ENCODE measurements around the gene CD300LG. TPM values are rescaled to one million over a fixed set of nuclear protein-coding genes. Genes with fewer than 3 reads are reported as not detected.

CD300LG gene
- total RNA-seq, 1 donor from 2014 or later: not detected

DNA sequence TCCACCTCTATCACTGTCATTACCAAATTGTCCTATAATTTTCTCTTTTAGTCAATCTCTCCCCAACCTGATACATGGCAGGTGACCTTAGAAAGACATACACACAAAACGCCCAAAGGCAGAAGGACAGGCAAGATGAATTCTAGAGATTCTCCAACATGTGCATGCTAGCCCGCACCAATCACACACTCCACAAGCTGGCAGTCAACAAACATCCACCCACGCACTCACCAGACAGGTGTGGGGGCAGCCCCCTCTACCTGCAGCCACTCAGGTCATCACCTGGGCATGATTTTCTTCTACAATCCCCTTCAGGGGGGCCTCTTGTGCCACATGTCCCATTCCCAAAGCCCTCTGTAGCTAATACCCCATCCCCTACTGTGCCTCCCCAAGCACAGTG is 50.9 kb downstream of the CD300LG start:
- FAIRE-seq: peak; percentile 70
- peak; percentile 77 for DNase-seq (ENCODE audit: low read depth)
- TF ChIP-seq, protein P1, sequence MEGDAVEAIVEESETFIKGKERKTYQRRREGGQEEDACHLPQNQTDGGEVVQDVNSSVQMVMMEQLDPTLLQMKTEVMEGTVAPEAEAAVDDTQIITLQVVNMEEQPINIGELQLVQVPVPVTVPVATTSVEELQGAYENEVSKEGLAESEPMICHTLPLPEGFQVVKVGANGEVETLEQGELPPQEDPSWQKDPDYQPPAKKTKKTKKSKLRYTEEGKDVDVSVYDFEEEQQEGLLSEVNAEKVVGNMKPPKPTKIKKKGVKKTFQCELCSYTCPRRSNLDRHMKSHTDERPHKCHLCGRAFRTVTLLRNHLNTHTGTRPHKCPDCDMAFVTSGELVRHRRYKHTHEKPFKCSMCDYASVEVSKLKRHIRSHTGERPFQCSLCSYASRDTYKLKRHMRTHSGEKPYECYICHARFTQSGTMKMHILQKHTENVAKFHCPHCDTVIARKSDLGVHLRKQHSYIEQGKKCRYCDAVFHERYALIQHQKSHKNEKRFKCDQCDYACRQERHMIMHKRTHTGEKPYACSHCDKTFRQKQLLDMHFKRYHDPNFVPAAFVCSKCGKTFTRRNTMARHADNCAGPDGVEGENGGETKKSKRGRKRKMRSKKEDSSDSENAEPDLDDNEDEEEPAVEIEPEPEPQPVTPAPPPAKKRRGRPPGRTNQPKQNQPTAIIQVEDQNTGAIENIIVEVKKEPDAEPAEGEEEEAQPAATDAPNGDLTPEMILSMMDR (IDR thresholded peaks at IDR 0.05; ENCODE audit: insufficient read depth, low read length, severe bottlenecking): peak; percentile 6
- no peak overlapping the region for H3K4me3 ChIP-seq (ENCODE audit: low read depth, low read length)
- no peaks in the 10 kb centered on the region for H3K36me3 ChIP-seq (ENCODE audit: control insufficient read depth, insufficient read depth, low read length)
- peaks cover 11% of the 10 kb centered on the region for H3K27me3 ChIP-seq (ENCODE audit: control insufficient read depth, insufficient read depth, low read length)

- Histone ChIP-seq H3K4me3 (ENCODE audit: low read depth, low read length) (no peak overlapping the region), H3K27me3 (ENCODE audit: control insufficient read depth, insufficient read depth, low read length) (peaks cover 11% of the 10 kb centered on the region), H3K36me3 (ENCODE audit: control insufficient read depth, insufficient read depth, low read length) (no peaks in the 10 kb centered on the region)
- DNase-seq (ENCODE audit: low read depth) (no peak), FAIRE-seq (no peak)
- TF ChIP-seq, protein P1 (IDR thresholded peaks at IDR 0.05; ENCODE audit: insufficient read depth, low read length, severe bottlenecking): no peak
Measured at GRCh38 chr17:43898446-43898845, 51.5 kb downstream of the CD300LG start.

DNA sequence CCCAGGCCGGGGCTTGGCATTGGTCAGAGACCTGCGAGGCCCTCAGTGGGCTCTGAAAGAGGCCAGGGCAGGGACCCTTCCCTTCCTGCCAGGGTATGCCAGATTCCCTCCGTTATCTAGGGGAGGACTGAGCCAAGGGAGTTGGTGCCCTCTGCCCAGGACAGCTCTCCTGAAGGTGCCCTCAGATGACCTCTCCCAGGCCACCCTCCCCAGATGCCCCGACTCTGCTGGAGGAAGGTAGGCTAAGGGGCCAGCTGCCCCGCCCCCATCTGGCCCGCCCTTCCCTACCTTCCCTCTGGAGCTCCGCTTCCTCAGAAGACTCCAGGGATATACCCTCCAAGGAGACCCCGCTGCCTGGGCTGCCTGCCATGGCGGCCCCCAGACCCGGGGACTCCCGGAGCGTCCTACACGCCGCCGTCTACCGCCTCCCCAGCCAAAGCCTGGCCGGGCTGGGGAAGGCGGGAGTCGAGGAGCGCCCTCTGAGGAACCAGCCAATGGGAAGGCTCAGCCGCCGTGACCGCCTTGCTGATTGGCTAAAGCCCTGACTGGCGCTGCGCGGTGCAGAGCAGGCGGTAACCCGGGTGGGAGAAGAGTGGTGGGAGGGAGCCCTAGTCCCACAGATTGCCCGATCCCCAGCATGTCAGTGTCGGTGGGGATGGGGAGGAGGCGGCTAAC is 53.3 kb downstream of the CD300LG start:
- peak overlapping the region; percentile 20 for H3K4me3 ChIP-seq (ENCODE audit: low read depth, low read length)
- TF ChIP-seq, protein P1 (IDR thresholded peaks at IDR 0.05; ENCODE audit: insufficient read depth, low read length, severe bottlenecking): no peak
- H3K27me3 ChIP-seq (ENCODE audit: control insufficient read depth, insufficient read depth, low read length): peaks cover 12% of the 10 kb centered on the region
- H3K36me3 ChIP-seq (ENCODE audit: control insufficient read depth, insufficient read depth, low read length): no peaks in the 10 kb centered on the region
- FAIRE-seq: no peak
- peak; percentile 63 for DNase-seq (ENCODE audit: low read depth)

- Histone ChIP-seq H3K27me3 (ENCODE audit: control insufficient read depth, insufficient read depth, low read length) (peaks cover 15% of the 10 kb centered on the region), H3K4me3 (ENCODE audit: low read depth, low read length) (no peak overlapping the region), H3K36me3 (ENCODE audit: control insufficient read depth, insufficient read depth, low read length) (no peaks in the 10 kb centered on the region)
- TF ChIP-seq, protein P1 (IDR thresholded peaks at IDR 0.05; ENCODE audit: insufficient read depth, low read length, severe bottlenecking): no peak
- no peak for FAIRE-seq
- no peak for DNase-seq (ENCODE audit: low read depth)
Measured at GRCh38 chr17:43900858-43901754, 54.1 kb downstream of the CD300LG start.

DNA sequence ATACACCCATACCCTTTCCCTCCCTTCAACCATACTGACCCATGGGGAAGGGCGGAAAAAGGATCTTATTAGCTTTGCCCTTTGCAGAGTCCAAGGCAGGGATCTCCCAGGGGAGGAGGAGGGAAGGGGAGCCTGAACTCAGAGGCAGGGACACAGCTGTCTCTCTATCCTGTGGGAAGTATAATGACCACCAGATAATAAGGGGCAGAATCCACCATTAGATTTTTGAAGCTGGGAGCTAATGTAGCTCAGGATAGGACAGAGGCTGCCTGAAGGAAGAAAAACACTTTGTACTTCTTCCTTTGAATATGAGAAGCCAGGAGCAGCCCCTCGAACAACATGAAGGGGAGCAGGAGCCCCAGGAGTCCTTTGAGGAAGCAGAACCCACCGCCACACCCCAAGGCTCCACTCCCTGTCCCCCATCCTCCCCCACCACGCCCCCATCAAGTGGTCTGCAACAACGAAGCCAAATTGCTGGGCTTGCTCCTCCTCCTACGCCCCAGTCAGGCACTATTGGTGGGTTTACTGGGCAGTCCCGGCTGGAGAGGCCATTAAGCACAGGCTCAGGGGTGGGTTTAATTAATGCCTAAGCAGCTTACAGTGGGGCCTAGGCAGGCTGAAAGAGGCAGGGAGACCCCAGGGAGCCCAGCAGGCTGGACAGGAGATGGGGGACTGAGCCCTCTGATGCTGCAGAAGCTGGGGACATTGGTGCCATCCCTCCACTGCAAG is 55.0 kb downstream of the CD300LG start:
- FAIRE-seq: no peak
- no peak overlapping the region for H3K4me3 ChIP-seq (ENCODE audit: low read depth, low read length)
- H3K27me3 ChIP-seq (ENCODE audit: control insufficient read depth, insufficient read depth, low read length): peaks cover 14% of the 10 kb centered on the region
- TF ChIP-seq, protein P1 (IDR thresholded peaks at IDR 0.05; ENCODE audit: insufficient read depth, low read length, severe bottlenecking): no peak
- H3K36me3 ChIP-seq (ENCODE audit: control insufficient read depth, insufficient read depth, low read length): no peaks in the 10 kb centered on the region
- no peak for DNase-seq (ENCODE audit: low read depth)

Measured in bronchial epithelial cell (primary cell).